ENCODE results near the gene SIRT2. TPM values are rescaled to one million over a fixed set of nuclear protein-coding genes. Genes with fewer than 3 reads are reported as not detected.

The SIRT2 gene
- total RNA-seq = 48.3 and 50.6 TPM in 2 replicates

DNA sequence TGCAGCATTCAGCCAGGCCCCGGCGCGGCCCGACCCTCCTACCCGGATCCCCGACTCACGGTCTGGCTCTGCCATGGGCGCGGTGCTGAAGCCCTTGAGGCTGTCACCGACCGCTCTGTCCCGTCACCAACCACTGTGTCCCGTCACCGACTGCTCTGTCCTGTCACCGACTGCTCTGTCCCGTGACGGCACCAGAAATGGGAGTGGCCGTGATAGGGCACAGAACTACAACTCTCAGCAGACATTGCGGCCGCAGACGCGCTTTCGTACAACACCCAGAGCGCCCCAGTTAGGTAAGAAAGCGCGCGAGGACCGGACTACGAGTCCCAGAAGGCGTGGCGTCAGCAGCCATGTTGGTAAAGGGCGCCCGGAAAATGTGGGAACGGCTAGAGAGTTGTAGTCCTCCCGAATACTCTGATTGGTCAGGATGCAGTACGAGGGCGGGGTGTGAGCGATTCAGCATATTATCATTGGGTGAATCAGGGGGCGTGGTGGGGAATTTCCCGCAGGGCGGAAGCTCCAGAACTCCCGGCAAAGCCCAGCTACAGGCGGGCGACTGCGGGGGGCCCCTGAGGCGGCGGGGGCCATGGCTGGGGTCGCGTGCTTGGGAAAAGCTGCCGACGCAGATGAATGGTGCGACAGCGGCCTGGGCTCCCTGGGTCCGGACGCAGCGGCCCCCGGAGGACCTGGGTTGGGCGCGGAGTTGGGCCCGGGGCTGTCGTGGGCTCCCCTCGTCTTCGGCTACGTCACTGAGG, at the start of gene SIRT2, which contains the start of gene NFKBIB:
TSS of gene SIRT2 (minus strand) at position 172 of the 755 bp plus-strand sequence. CDS start at position 75, 97 bp downstream.
TSS of gene NFKBIB (plus strand) at position 523 of the 755 bp plus-strand sequence. CDS start at position 587, 64 bp downstream.

DNA sequence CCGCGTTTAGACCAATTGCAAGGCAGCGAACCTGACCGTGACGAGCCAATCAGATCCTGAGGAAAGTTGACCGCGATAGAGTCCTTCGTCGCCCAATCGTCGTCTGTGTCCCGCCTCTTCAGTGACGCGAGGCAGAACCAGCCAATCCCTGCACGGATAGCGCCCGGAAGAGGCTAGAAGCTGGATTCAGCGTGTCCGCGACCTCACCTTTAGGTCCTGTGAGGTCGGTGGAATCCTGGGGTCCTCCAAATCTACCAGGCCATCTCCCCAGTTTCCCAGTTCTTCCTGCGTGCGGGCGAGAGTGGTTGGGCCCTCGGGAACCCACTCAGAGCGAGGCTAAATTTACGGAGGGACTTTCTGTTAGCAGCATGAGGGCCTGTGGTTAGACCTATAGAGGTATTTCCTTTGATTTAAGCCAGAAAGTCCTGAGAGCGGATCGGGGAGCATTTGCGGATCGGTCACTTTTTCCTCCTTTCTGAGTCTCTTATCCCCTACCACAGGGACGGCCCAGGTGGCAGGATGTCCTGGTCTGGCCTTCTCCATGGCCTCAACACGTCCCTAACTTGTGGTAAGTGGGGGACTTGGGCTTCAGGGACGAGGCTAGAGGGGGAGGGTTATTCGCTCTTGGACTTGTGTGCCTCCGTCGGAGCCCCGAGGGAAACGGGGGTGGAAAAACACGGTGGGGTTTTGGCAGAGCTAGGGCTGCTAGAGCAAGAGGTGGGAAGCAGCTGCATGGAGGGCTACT, 31.5 kb upstream of the SIRT2 start, which contains the start of gene MRPS12:
TSS of gene MRPS12 (plus strand) at position 169 of the 745 bp plus-strand sequence. CDS start at position 520, 351 bp downstream.

DNA sequence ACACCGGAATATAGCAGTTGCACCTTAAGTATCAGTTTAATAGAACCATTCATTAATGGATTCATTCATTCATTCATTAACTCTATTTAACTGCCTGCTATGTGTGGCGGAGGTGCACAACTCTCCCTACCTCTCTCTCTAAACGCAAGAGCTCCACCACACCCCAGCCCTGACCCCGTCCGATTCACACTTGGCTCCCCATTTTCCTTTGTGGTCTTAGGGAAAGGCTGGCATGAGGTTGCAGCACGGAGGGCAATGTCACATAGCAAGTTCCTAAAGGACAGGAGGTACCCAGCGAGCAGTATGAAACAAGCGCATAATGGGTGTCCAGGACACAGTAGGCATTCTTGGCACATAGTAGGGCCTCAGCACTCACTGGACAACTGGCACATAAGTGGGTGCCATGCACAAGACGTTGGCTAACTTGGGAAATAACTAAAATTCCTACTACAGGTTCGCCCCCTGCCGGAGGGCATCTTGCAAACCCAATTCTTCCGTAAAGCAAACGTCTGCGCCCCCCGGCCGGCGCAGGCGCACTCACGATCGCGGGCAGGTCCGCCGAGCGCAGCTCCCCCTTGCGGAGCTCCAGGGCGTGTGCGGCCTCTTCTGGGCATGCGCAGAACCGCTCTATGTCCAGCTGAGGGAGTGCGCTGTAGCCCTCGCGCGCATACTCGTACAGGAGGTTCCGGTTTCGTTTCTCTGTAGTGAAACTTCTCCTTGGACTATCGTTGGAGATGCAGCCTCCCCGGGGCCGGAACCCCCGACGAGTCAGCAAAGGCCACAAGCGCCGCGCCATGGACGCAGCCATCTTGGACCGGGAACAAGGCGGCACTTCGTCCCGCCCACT, 30.7 kb upstream of the SIRT2 start, which contains the start of gene SARS2:
TSS of gene SARS2 (minus strand) at position 835 of the 847 bp plus-strand sequence. CDS start at position 808, 27 bp downstream.

DNA sequence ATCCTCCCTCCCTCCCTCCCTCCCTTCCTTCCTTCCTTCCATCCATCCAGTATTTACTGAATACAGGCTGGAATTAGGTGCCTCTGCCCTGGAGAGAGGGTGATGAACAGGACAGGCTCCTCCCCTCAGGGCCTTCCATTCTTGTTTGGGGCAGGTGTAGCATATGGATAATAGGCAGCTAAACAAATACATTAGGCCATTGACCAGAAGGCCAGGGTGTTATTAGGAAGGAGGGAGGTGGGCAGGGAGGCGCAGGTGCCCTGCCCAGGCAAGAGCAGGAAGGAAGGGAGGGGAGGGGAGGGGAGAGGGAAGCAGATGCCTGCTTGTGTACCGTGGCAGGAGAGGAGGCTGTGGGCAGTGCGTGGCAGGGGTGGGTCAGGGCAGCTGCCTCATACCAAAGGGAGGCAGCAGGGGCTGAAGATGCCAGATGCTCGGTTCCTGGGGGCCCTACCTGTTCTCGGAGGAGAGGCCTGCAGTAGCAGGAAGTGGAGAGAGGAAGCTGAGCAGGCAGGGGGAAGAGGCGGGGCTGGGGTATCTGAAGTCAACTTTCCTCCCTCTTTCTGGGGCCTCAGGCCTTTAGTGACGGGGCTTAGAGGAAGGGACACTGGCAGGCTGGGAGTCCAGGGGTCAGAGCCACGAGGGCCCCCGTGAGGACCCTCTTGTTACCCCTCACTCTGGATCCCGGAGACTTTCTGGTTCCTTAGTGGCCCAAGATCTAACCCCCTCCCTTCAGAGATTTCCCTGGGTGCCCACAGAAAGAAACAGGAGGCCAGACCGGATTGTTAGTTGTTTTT, 21.4 kb downstream of the SIRT2 start, which contains the start of gene RINL:
TSS of gene RINL (minus strand) at position 495 of the 794 bp plus-strand sequence. CDS start 1,533 bp downstream, outside the sequence.

DNA sequence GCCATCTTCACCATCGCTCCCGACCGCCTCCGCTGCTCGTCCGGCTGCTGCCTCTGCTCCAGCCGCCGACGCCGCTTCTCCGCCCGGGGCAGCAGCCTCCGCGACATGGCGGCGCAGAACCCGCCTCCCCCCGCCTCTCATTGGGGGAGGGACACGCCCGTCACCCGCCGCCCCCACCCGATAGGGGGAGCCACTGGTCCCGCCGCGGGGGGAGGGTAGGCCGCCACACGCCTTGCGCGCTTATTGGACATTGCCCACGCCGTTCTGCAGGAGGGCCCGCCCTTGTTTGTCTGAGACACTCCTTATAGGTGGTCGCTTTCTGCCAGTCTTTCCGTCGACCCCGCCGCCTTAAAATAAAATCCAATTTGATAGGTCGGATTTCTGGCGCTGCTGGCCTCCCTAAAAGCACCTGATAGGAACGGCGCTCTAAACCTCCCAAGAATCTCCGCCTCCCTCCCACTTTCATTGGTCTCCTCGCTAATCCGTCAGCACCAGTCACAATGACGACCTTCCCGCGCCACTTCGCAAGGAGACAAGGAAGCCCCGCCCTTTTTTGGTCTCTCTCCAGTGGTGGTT, 49.5 kb downstream of the SIRT2 start, which contains the start of gene HNRNPL:
TSS of gene HNRNPL (minus strand) at position 127 of the 576 bp plus-strand sequence. CDS start at position 107, 20 bp downstream.

Other genes starting within 250 kb of the SIRT2 start
- 3.0 and 4.3 TPM in 2 replicates for gene CAPN12, start 155.1 kb downstream of the SIRT2 start, total RNA-seq
- gene LGALS7, start 126.1 kb downstream of the SIRT2 start, total RNA-seq = 0.79 TPM in 1 of 2 replicates, not detected in the other
- gene LGALS7B, start 110.4 kb downstream of the SIRT2 start, total RNA-seq = 3.5 TPM in 1 of 2 replicates, not detected in the other
- gene LGALS4, start 86.7 kb downstream of the SIRT2 start, total RNA-seq = not detected in 2 replicates
- 69.9 and 95.8 TPM in 2 replicates for gene ECH1, start 67.8 kb downstream of the SIRT2 start, total RNA-seq
- 179 and 332 TPM in 2 replicates for gene HNRNPL, start 49.6 kb downstream of the SIRT2 start, total RNA-seq
- 3.6 and 19.2 TPM in 2 replicates for gene RINL, start 21.3 kb downstream of the SIRT2 start, total RNA-seq
- gene NFKBIB, start 351 bp upstream of the SIRT2 start, total RNA-seq = 8.2 and 15.3 TPM in 2 replicates
- gene CCER2, start 12.6 kb upstream of the SIRT2 start, total RNA-seq = not detected in 2 replicates
- 21.2 and 44.9 TPM in 2 replicates for gene SARS2, start 31.1 kb upstream of the SIRT2 start, total RNA-seq
- gene MRPS12, start 31.3 kb upstream of the SIRT2 start, total RNA-seq = 21.6 and 23.6 TPM in 2 replicates
- gene FBXO17, start 76.1 kb upstream of the SIRT2 start, total RNA-seq = 10.8 and 11.8 TPM in 2 replicates
- gene FBXO27, start 132.9 kb upstream of the SIRT2 start, total RNA-seq = 1.2 and 9.5 TPM in 2 replicates
- gene ACP7, start 184.8 kb upstream of the SIRT2 start, total RNA-seq = 0.22 and 0.39 TPM in 2 replicates
- gene PAK4, start 226.2 kb upstream of the SIRT2 start, total RNA-seq = 15.7 and 17.3 TPM in 2 replicates